ENCODE results near the gene MRPS5.
A peak's percentile ranks its signal among the peaks of the same experiment; 100 is the strongest.

MRPS5 gene

GRCh38 chr2:95086017-95086416 is 35.6 kb downstream of the MRPS5 start:
- DNase-seq: no peak

GRCh38 chr2:95082477-95082876 is 39.1 kb downstream of the MRPS5 start:
- DNase-seq: no peak

- DNase-seq: no peak
Observed at GRCh38 chr2:95079199-95079683, 42.4 kb downstream of the MRPS5 start.

GRCh38 chr2:95077861-95078603 is 43.6 kb downstream of the MRPS5 start:
- DNase-seq: no peak

GRCh38 chr2:95077530-95077825 is 44.1 kb downstream of the MRPS5 start:
- DNase-seq: no peak

GRCh38 chr2:95076705-95077529 is 44.7 kb downstream of the MRPS5 start:
- peak; percentile 32 for DNase-seq

- DNase-seq: no peak
Observed at GRCh38 chr2:95075440-95076132, 46.0 kb downstream of the MRPS5 start.

GRCh38 chr2:95074663-95075439 is 46.8 kb downstream of the MRPS5 start:
- no peak for DNase-seq

- DNase-seq: no peak
Observed at GRCh38 chr2:95073856-95074662, 47.5 kb downstream of the MRPS5 start.

GRCh38 chr2:95072424-95072823 is 49.2 kb downstream of the MRPS5 start:
- no peak for DNase-seq

- DNase-seq: no peak
Observed at GRCh38 chr2:95071856-95072255, 49.8 kb downstream of the MRPS5 start.

GRCh38 chr2:95069465-95069864 is 52.1 kb downstream of the MRPS5 start:
- DNase-seq: no peak

GRCh38 chr2:95068256-95068655 is 53.4 kb downstream of the MRPS5 start:
- DNase-seq: no peak

GRCh38 chr2:95063086-95063958 is 58.3 kb downstream of the MRPS5 start:
- no peak for DNase-seq

- no peak for DNase-seq
Observed at GRCh38 chr2:95062242-95063085, 59.1 kb downstream of the MRPS5 start.

GRCh38 chr2:95061601-95062183 is 59.9 kb downstream of the MRPS5 start:
- no peak for DNase-seq

GRCh38 chr2:95061119-95061512 is 60.5 kb downstream of the MRPS5 start:
- DNase-seq: no peak

GRCh38 chr2:95060446-95061118 is 61.0 kb downstream of the MRPS5 start:
- DNase-seq: no peak
